Trophoblast cell (in vitro differentiated cells and primary cell): ENCODE results near the gene DPYD.

ENCODE experiments used
- DNase-seq, 2 donors: peaks; one replicate each; pipeline ENCODE4 v3.0.0-alpha.2; 2016
- H2AFZ ChIP-seq: 2 replicates; pipeline ENCODE4 v1.6.1; 2013; ENCODE audit warnings: low read length, moderate library complexity, mild to moderate bottlenecking; ENCODE audit not compliant: insufficient read depth, poor library complexity
- H2AK5ac ChIP-seq: 2 replicates; pipeline ENCODE4 v1.6.1; 2013; ENCODE audit warnings: mild to moderate bottlenecking, low read length
- H2BK120ac ChIP-seq: 2 replicates; pipeline ENCODE4 v1.6.1; 2013; ENCODE audit warnings: low read length, mild to moderate bottlenecking, moderate library complexity; ENCODE audit not compliant: insufficient read depth, poor library complexity
- H2BK12ac ChIP-seq: 2 replicates; pipeline ENCODE4 v1.6.1; 2013; ENCODE audit warnings: mild to moderate bottlenecking, low read length, moderate library complexity
- H2BK5ac ChIP-seq: 2 replicates; pipeline ENCODE4 v1.6.1; 2013; ENCODE audit warnings: low read length, low read depth, moderate library complexity, mild to moderate bottlenecking; ENCODE audit not compliant: poor library complexity
- H3K14ac ChIP-seq: 2 replicates; pipeline ENCODE4 v1.6.1; 2013; ENCODE audit warnings: mild to moderate bottlenecking, low read length
- H3K18ac ChIP-seq: 2 replicates; pipeline ENCODE4 v1.6.1; 2013; ENCODE audit warnings: mild to moderate bottlenecking, low read length
- H3K23ac ChIP-seq: 2 replicates; pipeline ENCODE4 v1.6.1; 2013; ENCODE audit warnings: low read length
- H3K27ac ChIP-seq: 2 replicates; pipeline ENCODE4 v1.5.1; 2013; ENCODE audit warnings: low read depth, mild to moderate bottlenecking, inconsistent platforms, low read length, moderate library complexity
- H3K27me3 ChIP-seq: 2 replicates; pipeline ENCODE4 v1.6.1; 2013; ENCODE audit warnings: inconsistent platforms, mild to moderate bottlenecking, low read length, moderate library complexity; ENCODE audit not compliant: insufficient read depth
- H3K36me3 ChIP-seq, 2 experiments: 1 replicate in 1 of 2; 2 replicates in 1 of 2; pipeline ENCODE4 v1.6.1; 2013; ENCODE audit warnings: low read length in 2 of 2, mild to moderate bottlenecking in 2 of 2, moderate library complexity in 1 of 2; ENCODE audit not compliant: insufficient read depth in 2 of 2, control insufficient read depth in 1 of 2
- H3K4ac ChIP-seq: 2 replicates; pipeline ENCODE4 v1.6.1; 2013; ENCODE audit warnings: low read depth, mild to moderate bottlenecking, low read length, moderate library complexity
- H3K4me1 ChIP-seq, 2 experiments: 1 replicate in 1 of 2; 2 replicates in 1 of 2; pipeline ENCODE4 v1.6.1; 2013; ENCODE audit warnings: low read length in 2 of 2, mild to moderate bottlenecking in 2 of 2, moderate library complexity in 1 of 2; ENCODE audit not compliant: insufficient read depth in 2 of 2, control insufficient read depth in 1 of 2
- H3K4me2 ChIP-seq: 2 replicates; pipeline ENCODE4 v1.6.1; 2013; ENCODE audit warnings: inconsistent platforms, mild to moderate bottlenecking, low read length, moderate library complexity
- H3K4me3 ChIP-seq: 2 replicates; pipeline ENCODE4 v1.5.1; 2013; ENCODE audit warnings: mild to moderate bottlenecking, low read depth, low read length, inconsistent platforms
- H3K79me1 ChIP-seq: one replicate; pipeline ENCODE4 v1.6.1; 2013; ENCODE audit warnings: low read length
- H3K79me2 ChIP-seq: 2 replicates; pipeline ENCODE4 v1.6.1; 2013; ENCODE audit warnings: low read length, mild to moderate bottlenecking; ENCODE audit not compliant: control insufficient read depth, insufficient read depth, poor library complexity
- H3K9ac ChIP-seq: 2 replicates; pipeline ENCODE4 v1.6.1; 2013; ENCODE audit warnings: mild to moderate bottlenecking, low read length
- H3K9me3 ChIP-seq: 2 replicates; pipeline ENCODE4 v1.6.1; 2013; ENCODE audit warnings: low read depth, mild to moderate bottlenecking, control low read depth, inconsistent platforms, low read length; ENCODE audit not compliant: insufficient read depth
- H4K12ac ChIP-seq: 2 replicates; pipeline ENCODE4 v1.6.1; 2013; ENCODE audit warnings: low read depth, mild to moderate bottlenecking, low read length, moderate library complexity
- H4K8ac ChIP-seq: 2 replicates; pipeline ENCODE4 v1.6.1; 2013; ENCODE audit warnings: low read depth, mild to moderate bottlenecking, low read length, moderate library complexity
- H4K91ac ChIP-seq: one replicate; pipeline ENCODE4 v1.6.1; 2013; ENCODE audit warnings: low read depth, mild to moderate bottlenecking, low read length, moderate library complexity
- WGBS: extraction: QIAGEN DNeasy Blood & Tissue Kit; methylation state at CpG from one replicate; pipeline ENCODE4 v1.1.7; 2013; ENCODE audit warnings: missing lambda C conversion rate; ENCODE audit not compliant: insufficient read length, insufficient coverage; ENCODE audit errors: extremely low coverage; 5-methylcytosine and 5-hydroxymethylcytosine counted together

DPYD gene

GRCh38 chr1:97886199-97886598, 34.6 kb downstream of the DPYD start:
- H3K27me3 ChIP-seq: no peaks in the 10 kb centered on the region
- H3K79me1 ChIP-seq: no peaks in the 10 kb centered on the region
- H3K14ac ChIP-seq: no peak overlapping the region
- no peak overlapping the region for H3K23ac ChIP-seq
- no peak overlapping the region for H3K18ac ChIP-seq
- no peak overlapping the region for H2BK120ac ChIP-seq
- H2AFZ ChIP-seq: no peak overlapping the region
- no peak for DNase-seq
- no CpG with 5 or more reads among the region's 1 CpG for WGBS
- H4K8ac ChIP-seq: no peak overlapping the region
- no peak overlapping the region for H3K4ac ChIP-seq
- no peaks in the 10 kb centered on the region for H3K9me3 ChIP-seq
- no peaks in the 10 kb centered on the region for H3K79me2 ChIP-seq
- H3K4me1 ChIP-seq: no peaks in the 10 kb centered on the region
- H2BK5ac ChIP-seq: no peak overlapping the region
- no peak overlapping the region for H2BK12ac ChIP-seq
- H3K27ac ChIP-seq: no peak overlapping the region
- H4K12ac ChIP-seq: no peak overlapping the region
- no peak overlapping the region for H2AK5ac ChIP-seq
- no peaks in the 10 kb centered on the region for H3K36me3 ChIP-seq
- no peak overlapping the region for H4K91ac ChIP-seq
- H3K4me2 ChIP-seq: no peak overlapping the region
- no peak overlapping the region for H3K4me3 ChIP-seq
- H3K9ac ChIP-seq: no peak overlapping the region

- Histone ChIP-seq H2AFZ (no peak overlapping the region), H3K9me3 (no peaks in the 10 kb centered on the region), H3K14ac (no peak overlapping the region), H3K4me2 (no peak overlapping the region), H3K4me1 (no peaks in the 10 kb centered on the region), H3K79me2 (no peaks in the 10 kb centered on the region), H4K8ac (no peak overlapping the region), H2BK5ac (no peak overlapping the region), H2BK120ac (no peak overlapping the region), H2BK12ac (no peak overlapping the region), H3K9ac (no peak overlapping the region), H3K4ac (no peak overlapping the region), H3K36me3 (no peaks in the 10 kb centered on the region), H3K4me3 (no peak overlapping the region), H3K27me3 (no peaks in the 10 kb centered on the region), H3K27ac (no peak overlapping the region), H4K91ac (no peak overlapping the region), H3K79me1 (no peaks in the 10 kb centered on the region), H3K18ac (no peak overlapping the region), H3K23ac (no peak overlapping the region), H2AK5ac (no peak overlapping the region), H4K12ac (no peak overlapping the region)
- no peak for DNase-seq
- no CpG with 5 or more reads among the region's 1 CpG for WGBS
Measured at GRCh38 chr1:97883823-97884222, 37.0 kb downstream of the DPYD start.

GRCh38 chr1:97877307-97877706, 43.5 kb downstream of the DPYD start:
- no peaks in the 10 kb centered on the region for H3K27me3 ChIP-seq
- H2BK12ac ChIP-seq: no peak overlapping the region
- H3K23ac ChIP-seq: no peak overlapping the region
- no peak overlapping the region for H4K91ac ChIP-seq
- H3K79me2 ChIP-seq: no peaks in the 10 kb centered on the region
- H3K9ac ChIP-seq: no peak overlapping the region
- H4K12ac ChIP-seq: no peak overlapping the region
- H3K36me3 ChIP-seq: no peaks in the 10 kb centered on the region
- no CpG with 5 or more reads among the region's 2 CpGs for WGBS
- H3K4me1 ChIP-seq: no peaks in the 10 kb centered on the region
- H3K79me1 ChIP-seq: no peaks in the 10 kb centered on the region
- no peak overlapping the region for H2BK120ac ChIP-seq
- H2BK5ac ChIP-seq: no peak overlapping the region
- no peak overlapping the region for H3K14ac ChIP-seq
- H2AK5ac ChIP-seq: no peak overlapping the region
- H3K4me2 ChIP-seq: no peak overlapping the region
- H3K4ac ChIP-seq: no peak overlapping the region
- no peak overlapping the region for H4K8ac ChIP-seq
- H3K18ac ChIP-seq: no peak overlapping the region
- H2AFZ ChIP-seq: no peak overlapping the region
- H3K9me3 ChIP-seq: no peaks in the 10 kb centered on the region
- no peak overlapping the region for H3K27ac ChIP-seq
- no peak overlapping the region for H3K4me3 ChIP-seq
- DNase-seq: no peak

GRCh38 chr1:97875996-97876395, 44.8 kb downstream of the DPYD start:
- H2BK5ac ChIP-seq: no peak overlapping the region
- H2AK5ac ChIP-seq: no peak overlapping the region

More at GRCh38 chr1:97875996-97876395, 44.8 kb downstream of the DPYD start:
- Histone ChIP-seq H3K79me2 (no peaks in the 10 kb centered on the region), H3K18ac (no peak overlapping the region), H3K4me2 (no peak overlapping the region), H3K4me3 (no peak overlapping the region), H2BK12ac (no peak overlapping the region), H3K9ac (no peak overlapping the region), H3K9me3 (no peaks in the 10 kb centered on the region), H2AFZ (no peak overlapping the region), H3K4ac (no peak overlapping the region), H2BK120ac (no peak overlapping the region), H4K8ac (no peak overlapping the region), H3K4me1 (no peaks in the 10 kb centered on the region), H3K36me3 (no peaks in the 10 kb centered on the region), H3K23ac (no peak overlapping the region), H3K27ac (no peak overlapping the region), H4K12ac (no peak overlapping the region), H3K27me3 (no peaks in the 10 kb centered on the region), H3K14ac (no peak overlapping the region), H3K79me1 (no peaks in the 10 kb centered on the region), H4K91ac (no peak overlapping the region)
- WGBS: no CpG with 5 or more reads among the region's 3 CpGs
- DNase-seq: no peak
